ENCODE data around the gene CES3.

GRCh38 chr16:66986559-66986958 lies 25.5 kb downstream of the CES3 start:
- TF ChIP-seq CTCF (IDR thresholded peaks at IDR 0.05) (no peak), POLR2A (IDR thresholded peaks at IDR 0.05) (no peak)

Measured in thyroid gland (tissue), 4 donors.